Muscle layer of duodenum (tissue), 2 donors: ENCODE data around the gene INO80D.
"Not testable (repeated sequence)": the region's sequence is repeated elsewhere in the genome, so short reads cannot be mapped to it uniquely, and the experiment has no call there.

Experiments used
- H3K27ac ChIP-seq: one replicate; pipeline ENCODE4 v1.7.0; 2013; ENCODE audit warnings: mild to moderate bottlenecking, low read length
- H3K27me3 ChIP-seq: one replicate; pipeline ENCODE4 v1.7.0; 2013; ENCODE audit warnings: low read depth, mild to moderate bottlenecking, control low read depth, low read length
- H3K36me3 ChIP-seq, 2 donors: one replicate each; pipeline ENCODE4 v1.7.0; 2013; ENCODE audit warnings: low read length in 2 of 2, control low read depth in 1 of 2, mild to moderate bottlenecking in 1 of 2; ENCODE audit not compliant: insufficient read depth in 2 of 2, control insufficient read depth in 1 of 2
- H3K4me1 ChIP-seq, 2 donors: one replicate each; pipeline ENCODE4 v1.7.0; 2013; ENCODE audit warnings: low read length in 2 of 2, mild to moderate bottlenecking in 2 of 2, control low read depth in 1 of 2, moderate library complexity in 1 of 2; ENCODE audit not compliant: insufficient read depth in 2 of 2, control insufficient read depth in 1 of 2
- H3K4me3 ChIP-seq, 2 donors: one replicate each; pipeline ENCODE4 v1.7.0; 2013; ENCODE audit warnings: low read length in 2 of 2, low read depth in 1 of 2, mild to moderate bottlenecking in 1 of 2
- H3K9me3 ChIP-seq, 2 donors: one replicate each; pipeline ENCODE4 v1.7.0; 2013; ENCODE audit warnings: low read length in 2 of 2, control low read depth in 1 of 2, mild to moderate bottlenecking in 1 of 2; ENCODE audit not compliant: control insufficient read depth in 1 of 2
- donor health status: healthy.

The INO80D gene

DNA sequence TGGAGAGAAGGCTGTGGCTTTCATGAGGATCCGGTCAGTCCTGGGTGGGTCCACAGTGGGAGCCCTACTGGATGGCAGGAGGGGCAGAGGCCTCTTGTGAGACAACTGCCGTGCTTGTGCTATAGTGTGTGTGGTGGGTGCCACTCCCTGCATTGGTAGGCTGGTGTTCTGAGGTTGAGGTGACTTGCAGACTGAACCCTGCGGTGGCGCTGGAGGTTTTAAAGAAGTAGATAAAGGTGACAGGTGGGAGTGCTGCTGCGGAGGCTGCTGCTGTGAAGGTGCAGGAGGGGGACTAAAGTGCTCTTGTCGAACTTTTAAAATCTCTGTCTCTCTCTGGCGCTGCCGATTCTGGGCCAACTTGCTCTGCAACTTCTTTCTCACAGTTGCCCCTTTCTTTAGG, 29.7 kb downstream of the INO80D start:
- peaks cover 11 to 22% of the 10 kb centered on the region in 2 donors for H3K36me3 ChIP-seq
- no peaks in the 10 kb centered on the region for H3K4me1 ChIP-seq
- H3K9me3 ChIP-seq, result no peaks in the 10 kb centered on the region
- no peak overlapping the region for H3K27ac ChIP-seq
- no peak overlapping the region for H3K4me3 ChIP-seq
- H3K27me3 ChIP-seq, result no peaks in the 10 kb centered on the region

DNA sequence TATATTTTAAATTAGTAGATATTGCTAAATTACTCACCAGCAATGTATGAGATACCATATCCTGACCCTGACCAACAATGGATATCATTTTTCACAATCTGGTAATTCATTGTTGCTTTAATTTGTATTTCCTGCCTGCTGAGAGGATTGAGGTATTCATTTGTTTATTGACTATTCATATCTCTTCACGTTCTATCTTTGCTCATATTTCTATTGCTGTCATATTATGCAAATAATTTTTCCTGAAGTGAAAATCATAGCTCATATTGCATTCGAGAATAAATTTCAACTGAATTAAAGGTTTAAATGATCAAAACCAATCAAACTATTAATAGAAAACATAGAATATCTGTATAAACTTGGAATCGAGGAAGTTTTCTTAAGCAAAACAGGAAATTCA, 31.0 kb downstream of the INO80D start:
- peaks cover 11 to 22% of the 10 kb centered on the region in 2 donors for H3K36me3 ChIP-seq
- H3K9me3 ChIP-seq, result no peaks in the 10 kb centered on the region
- H3K27me3 ChIP-seq, result no peaks in the 10 kb centered on the region
- H3K4me3 ChIP-seq, result no peak overlapping the region
- H3K4me1 ChIP-seq, result no peaks in the 10 kb centered on the region
- H3K27ac ChIP-seq, result no peak overlapping the region

DNA sequence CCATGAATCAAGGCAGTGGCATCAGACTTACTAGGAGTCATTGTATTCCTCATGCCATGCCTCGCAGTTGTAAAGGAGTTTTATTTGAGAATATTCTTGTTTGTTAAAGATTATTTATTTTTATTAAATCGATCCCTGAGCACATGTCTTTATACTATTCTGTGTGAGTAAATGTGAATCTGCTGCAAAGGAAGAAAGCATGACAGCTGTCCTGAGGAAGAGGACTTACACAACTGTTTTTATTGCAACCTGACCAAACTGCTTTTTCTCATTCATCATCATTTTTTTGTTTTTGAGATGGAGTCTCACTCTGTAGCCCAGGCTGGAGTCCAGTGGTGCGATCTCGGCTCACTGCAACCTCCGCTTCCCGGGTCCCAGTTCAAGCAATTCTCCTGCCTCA, 34.1 kb downstream of the INO80D start:
- Histone ChIP-seq H3K4me3 (no peak overlapping the region), H3K36me3 (peaks cover 11 to 12% of the 10 kb centered on the region in 2 donors), H3K27ac (no peak overlapping the region), H3K9me3 (no peaks in the 10 kb centered on the region), H3K4me1 (no peaks in the 10 kb centered on the region), H3K27me3 (no peaks in the 10 kb centered on the region)

DNA sequence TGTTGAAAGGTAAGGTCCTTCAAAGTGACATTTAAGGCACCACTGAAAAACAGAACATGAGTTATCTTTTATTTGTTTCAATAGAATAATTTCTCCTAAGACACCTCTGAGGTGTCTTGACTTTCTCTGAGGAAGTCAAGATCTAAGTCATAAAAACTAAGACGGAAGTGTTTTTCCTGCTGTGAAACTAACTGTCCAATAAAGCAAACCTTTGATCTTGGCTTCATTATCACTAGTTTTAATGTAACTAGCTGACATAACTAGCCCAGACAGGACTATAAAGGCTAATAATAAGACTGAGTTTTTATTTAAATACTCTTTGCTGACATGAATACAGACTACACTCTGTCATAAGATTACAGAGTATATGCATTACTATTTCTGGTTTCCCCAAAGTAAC, 36.6 kb downstream of the INO80D start:
- Histone ChIP-seq H3K36me3 (peaks cover 13 to 14% of the 10 kb centered on the region in 2 donors), H3K4me3 (no peak overlapping the region), H3K9me3 (no peaks in the 10 kb centered on the region), H3K27ac (no peak overlapping the region), H3K4me1 (no peaks in the 10 kb centered on the region), H3K27me3 (no peaks in the 10 kb centered on the region)

DNA sequence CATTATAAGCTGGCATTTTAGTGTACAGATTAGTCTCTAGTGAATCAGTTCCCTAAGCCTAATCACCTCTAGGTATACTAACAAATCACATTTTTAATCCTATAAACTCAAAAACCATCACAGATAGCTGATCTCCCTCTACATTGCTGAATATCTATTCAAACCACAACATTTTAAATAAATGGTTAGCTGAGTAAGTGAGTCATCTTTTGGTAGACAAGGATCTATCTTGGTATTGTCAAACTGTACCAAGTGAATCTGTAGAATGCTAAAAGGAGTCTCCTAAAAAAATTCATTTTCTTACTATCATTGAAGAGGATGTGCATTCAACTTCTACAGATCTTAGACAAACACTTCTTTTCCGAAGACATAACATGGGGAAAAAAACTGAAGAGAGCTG, 40.7 kb downstream of the INO80D start:
- H3K9me3 ChIP-seq, result no peaks in the 10 kb centered on the region
- no peaks in the 10 kb centered on the region for H3K27me3 ChIP-seq
- no peaks in the 10 kb centered on the region for H3K4me1 ChIP-seq
- H3K4me3 ChIP-seq, result no peak overlapping the region
- H3K27ac ChIP-seq, result no peak overlapping the region
- H3K36me3 ChIP-seq, result peaks cover 15 to 18% of the 10 kb centered on the region in 2 donors

DNA sequence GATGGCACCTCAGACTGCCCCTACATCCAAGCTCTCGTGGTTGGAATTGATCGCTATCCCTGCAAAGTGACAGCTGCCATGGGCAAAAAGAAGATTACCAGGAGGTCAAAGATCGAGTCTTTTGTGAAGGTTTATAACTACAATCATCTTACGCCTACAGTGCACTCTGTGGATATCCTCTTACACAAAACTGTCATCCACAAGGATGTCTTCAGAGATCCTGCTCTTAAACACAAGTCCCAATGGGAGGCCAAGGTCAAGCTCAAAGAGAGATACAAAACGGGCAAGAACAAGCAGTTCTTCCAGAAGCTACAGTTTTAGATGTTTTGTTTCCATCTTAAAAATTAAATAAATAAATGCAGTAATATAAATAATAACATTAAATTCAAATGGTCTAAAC, 45.4 kb downstream of the INO80D start:
- no peak overlapping the region for H3K4me3 ChIP-seq
- H3K4me1 ChIP-seq, result no peaks in the 10 kb centered on the region
- no peaks in the 10 kb centered on the region for H3K27me3 ChIP-seq
- H3K9me3 ChIP-seq, result no peaks in the 10 kb centered on the region
- H3K27ac ChIP-seq, result no peak overlapping the region
- H3K36me3 ChIP-seq, result peaks cover 18 to 24% of the 10 kb centered on the region in 2 donors

DNA sequence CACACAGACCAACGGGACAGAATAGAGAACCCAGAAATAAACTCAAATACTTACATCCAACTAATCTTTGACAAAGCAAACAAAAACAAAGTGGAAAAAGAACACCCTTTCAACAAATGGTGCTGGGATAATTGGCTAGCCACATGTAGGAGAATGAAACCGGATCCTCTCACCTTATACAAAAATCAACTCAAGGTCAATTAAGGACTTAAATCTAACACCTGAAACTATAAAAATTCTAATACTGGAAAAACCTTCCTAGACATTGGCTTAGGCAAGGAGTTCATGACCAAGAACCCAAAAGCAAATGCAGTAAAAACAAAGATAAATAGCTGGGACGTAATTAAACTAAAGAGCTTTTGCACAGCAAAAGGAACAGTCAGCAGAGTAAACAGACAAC, 50.6 kb downstream of the INO80D start:
- H3K4me3 ChIP-seq, H3K4me1 ChIP-seq, H3K27ac ChIP-seq: not testable (repeated sequence)

DNA sequence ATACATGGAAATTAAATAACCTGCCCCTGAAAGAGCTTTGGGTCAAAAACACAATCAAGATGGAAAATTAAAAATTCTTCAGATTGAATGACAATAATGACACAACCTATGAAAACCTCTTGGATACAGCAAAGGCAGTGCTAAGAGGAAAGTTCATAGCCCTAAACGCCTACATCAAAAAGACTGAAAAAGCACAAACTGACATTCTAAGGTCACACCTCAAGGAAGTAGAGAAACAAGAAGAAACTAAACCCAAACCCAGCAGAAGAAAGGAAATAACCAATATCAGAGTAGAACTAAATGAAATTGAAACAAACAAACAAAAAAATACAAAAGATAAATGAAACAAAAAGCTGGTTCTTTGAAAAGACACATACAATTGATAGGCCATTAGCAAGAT, 52.5 kb downstream of the INO80D start:
- not testable (repeated sequence) for H3K9me3 ChIP-seq, H3K4me3 ChIP-seq, H3K4me1 ChIP-seq, H3K27ac ChIP-seq, H3K27me3 ChIP-seq
- peaks cover 24 to 26% of the 10 kb centered on the region in 2 donors for H3K36me3 ChIP-seq

More for the DNA sequence above, 50.6 kb downstream of the INO80D start:
- H3K36me3 ChIP-seq, result peaks cover 19 to 27% of the 10 kb centered on the region in 2 donors
- H3K27me3 ChIP-seq, H3K9me3 ChIP-seq: not testable (repeated sequence)

DNA sequence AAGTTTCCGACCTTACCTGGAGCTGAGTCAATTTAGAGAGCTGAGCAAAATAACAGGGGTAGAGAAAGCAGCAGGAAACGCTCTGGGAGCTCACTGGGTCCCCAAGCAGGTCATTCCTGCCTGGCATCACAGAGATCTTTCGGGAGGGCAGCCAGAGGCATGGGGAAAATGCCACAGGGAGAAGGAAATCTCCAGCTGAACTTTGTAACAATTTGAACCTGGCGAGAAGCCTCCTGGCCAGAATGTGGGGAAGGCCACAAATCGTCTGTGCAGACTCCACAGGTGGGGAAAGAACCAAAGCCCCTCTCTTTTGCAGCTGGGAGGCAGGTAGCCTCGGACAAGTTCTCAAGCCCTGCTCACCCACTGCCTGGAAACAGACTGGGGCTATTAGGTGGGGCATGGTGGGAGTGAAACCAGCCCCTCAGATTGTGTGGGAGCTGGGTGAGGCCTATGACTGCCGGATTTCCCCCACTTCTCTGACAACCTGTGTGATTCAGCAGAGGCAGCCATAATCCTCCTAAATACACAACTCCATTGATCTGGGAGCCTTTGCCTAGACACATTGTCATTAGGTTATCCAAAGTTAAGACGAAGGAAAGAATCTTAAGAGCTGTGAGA, 53.9 kb downstream of the INO80D start:
- Histone ChIP-seq H3K4me1 (peaks cover 0 to 4% of the 10 kb centered on the region in 2 donors), H3K4me3 (no peak overlapping the region), H3K27me3 (no peaks in the 10 kb centered on the region), H3K9me3 (peaks cover 0 to 2% of the 10 kb centered on the region in 2 donors), H3K27ac (no peak overlapping the region), H3K36me3 (peaks cover 27% of the 10 kb centered on the region in 2 donors)

DNA sequence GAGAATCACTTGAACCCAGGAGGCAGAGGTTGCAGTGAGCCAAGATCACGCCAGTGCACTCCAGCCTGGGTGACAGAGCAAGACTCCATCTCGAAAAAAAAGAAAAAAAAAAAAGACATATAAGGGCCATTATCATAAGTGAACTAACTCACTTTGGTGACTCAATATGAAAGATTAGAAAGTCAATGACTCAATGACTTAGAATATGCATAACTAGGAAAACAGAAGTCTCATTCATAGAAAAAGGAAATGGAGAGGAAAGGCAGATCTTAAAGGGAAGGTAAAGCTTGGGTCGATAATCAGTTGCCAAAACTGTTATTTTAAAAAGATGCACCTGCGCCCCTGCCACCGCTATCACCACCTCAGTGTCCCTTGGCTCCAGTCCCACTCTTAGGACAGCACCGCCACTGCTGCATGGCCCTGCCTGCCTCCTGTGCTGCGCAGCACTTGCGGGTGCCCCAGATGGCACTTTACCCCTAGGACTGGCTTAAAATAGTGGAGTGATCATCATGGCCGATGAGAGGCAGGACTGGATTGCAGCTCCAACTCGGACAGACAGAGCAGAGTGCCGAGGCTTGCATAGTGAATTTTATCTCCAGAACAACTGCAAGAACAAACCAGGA, 54.7 kb downstream of the INO80D start:
- H3K27me3 ChIP-seq, result no peaks in the 10 kb centered on the region
- peaks cover 19 to 24% of the 10 kb centered on the region in 2 donors for H3K36me3 ChIP-seq
- H3K4me1 ChIP-seq, result peaks cover 0 to 4% of the 10 kb centered on the region in 2 donors
- peaks cover 0 to 2% of the 10 kb centered on the region in 2 donors for H3K9me3 ChIP-seq
- no peak overlapping the region for H3K27ac ChIP-seq
- no peak overlapping the region for H3K4me3 ChIP-seq

DNA sequence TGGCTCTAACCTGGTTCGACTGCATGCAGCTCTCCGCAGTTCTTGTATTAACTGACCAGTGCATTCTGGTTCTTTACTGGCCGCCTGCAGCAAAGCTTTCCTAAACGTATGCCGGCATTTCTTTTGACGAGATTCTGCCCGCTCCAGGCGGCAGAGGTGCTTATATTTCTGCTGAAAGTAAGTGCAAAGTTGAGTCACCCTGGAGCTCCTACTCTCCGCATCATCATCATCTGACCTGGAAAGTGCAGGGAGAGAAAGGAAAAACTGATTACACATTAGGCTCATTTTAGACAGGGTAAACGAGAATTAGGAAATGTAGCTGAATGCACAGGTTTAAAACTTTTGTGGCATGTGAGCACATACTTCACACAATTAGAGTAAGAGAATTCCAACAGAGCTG, 57.9 kb downstream of the INO80D start:
- Histone ChIP-seq H3K4me1 (peaks cover 0 to 4% of the 10 kb centered on the region in 2 donors), H3K9me3 (peaks cover 0 to 2% of the 10 kb centered on the region in 2 donors), H3K27ac (no peak overlapping the region), H3K27me3 (no peaks in the 10 kb centered on the region), H3K36me3 (peaks cover 19 to 24% of the 10 kb centered on the region in 2 donors), H3K4me3 (no peak overlapping the region)

DNA sequence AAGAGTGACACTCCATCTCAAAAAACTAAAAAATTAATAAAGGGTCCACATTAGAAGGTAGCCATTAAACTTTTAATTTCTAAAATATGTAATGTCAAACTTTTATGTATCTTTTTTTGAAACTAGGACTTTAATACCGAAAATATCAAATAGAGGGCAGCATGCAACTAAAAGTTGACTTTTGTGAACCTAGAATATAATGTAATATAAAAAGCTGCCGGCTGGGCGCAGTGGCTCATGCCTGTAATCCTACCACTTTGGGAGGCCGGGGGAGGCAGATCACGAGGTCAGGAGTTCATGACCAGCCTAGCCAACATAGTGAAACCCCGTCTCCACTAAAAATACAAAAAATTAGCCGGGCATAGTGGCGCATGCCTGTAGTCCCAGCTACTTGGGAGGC, 62.8 kb downstream of the INO80D start:
- no peaks in the 10 kb centered on the region for H3K9me3 ChIP-seq
- H3K4me3 ChIP-seq, result no peak overlapping the region
- peaks cover 19 to 26% of the 10 kb centered on the region in 2 donors for H3K36me3 ChIP-seq
- H3K27me3 ChIP-seq, result no peaks in the 10 kb centered on the region
- H3K4me1 ChIP-seq, result no peaks in the 10 kb centered on the region
- H3K27ac ChIP-seq, result no peak overlapping the region
